ENCODE data around the gene CLEC18A. TPM values are rescaled to one million over a fixed set of nuclear protein-coding genes. Genes with fewer than 3 reads are reported as not detected.
A peak's percentile ranks its signal among the peaks of the same experiment; 100 is the strongest.

The CLEC18A gene
- total RNA-seq, 1 experiment from 2014 or later: 1.6 TPM

DNA sequence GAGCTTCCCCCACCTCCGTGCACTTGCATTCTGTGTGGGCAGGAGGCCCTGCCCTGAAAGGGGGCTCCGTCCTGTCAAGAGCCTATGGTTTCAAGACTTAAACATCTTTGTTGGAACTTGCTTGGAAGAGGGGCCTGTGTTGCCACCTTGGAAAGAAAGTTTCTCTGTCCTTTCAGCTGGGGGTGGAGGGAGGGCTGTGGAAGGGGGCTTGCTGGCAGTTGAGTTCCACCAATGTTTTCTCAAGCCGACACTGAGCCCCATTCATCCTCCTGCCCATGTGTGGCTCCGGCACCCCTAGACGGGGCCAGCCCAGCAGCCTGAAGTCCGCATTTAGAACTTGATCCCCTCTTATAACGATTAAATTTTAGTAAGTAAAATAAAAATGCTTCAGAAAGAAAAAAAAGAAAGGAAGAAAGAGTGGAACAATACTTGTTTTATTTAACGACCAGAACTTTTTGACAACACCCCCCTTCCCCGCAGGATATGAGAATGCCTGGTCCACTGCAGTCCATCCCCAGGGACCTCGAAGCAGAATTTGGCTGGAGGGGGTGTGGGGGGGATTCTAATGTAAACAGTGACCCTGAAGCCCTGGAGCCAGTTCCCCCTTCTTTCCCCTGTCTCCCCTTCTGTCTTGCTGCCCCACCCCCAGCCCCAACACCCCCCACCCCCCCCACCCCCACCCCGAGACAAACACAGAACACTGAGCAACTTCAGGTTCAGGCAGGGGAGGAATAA is 26.9 kb upstream of the CLEC18A start:
- peaks cover 0 to 13% (median 4%) of the 10 kb centered on the region in 3 experiments; a peak in 4 of 7 replicates for H3K36me3 Mint-ChIP-seq (ENCODE audit: insufficient read depth in 1 of 3, low read depth in 3 of 3)
- H3K9ac ChIP-seq (ENCODE audit: extremely low read depth, insufficient read length, low read length): no peak overlapping the region

More for the DNA sequence above, 26.9 kb upstream of the CLEC18A start:
- H3K27ac Mint-ChIP-seq: peak overlapping the region in 2 of 3 experiments; percentile 32 to 79; a peak in 3 of 7 replicates
- no peak overlapping the region for H3K4me3 Mint-ChIP-seq
- Histone ChIP-seq H3K27ac (ENCODE audit: insufficient read length, low read depth, low read length) (no peak overlapping the region), H3K18ac (ENCODE audit: insufficient read length, low read depth, low read length) (no peak overlapping the region), H3K79me2 (ENCODE audit: insufficient read depth, low read length) (no peaks in the 10 kb centered on the region), H3K4ac (ENCODE audit: low read depth, low read length) (no peak overlapping the region), H3K4me2 (ENCODE audit: insufficient read depth, insufficient read length, low read length) (no peak overlapping the region), H2BK5ac (ENCODE audit: insufficient read length, low read length) (no peak overlapping the region), H3T11ph (ENCODE audit: low read length) (no peak overlapping the region), H4K20me1 (ENCODE audit: control insufficient read depth, insufficient read depth, insufficient read length) (no peaks in the 10 kb centered on the region), H3K56ac (ENCODE audit: insufficient read length, low read depth, low read length) (no peak overlapping the region), H3K79me1 (ENCODE audit: insufficient read depth, low read depth, low read length, poor library complexity, severe bottlenecking) (no peaks in the 10 kb centered on the region), H3K27me3 (ENCODE audit: insufficient read depth, low read length) (no peaks in the 10 kb centered on the region), H2AK5ac (ENCODE audit: insufficient read length, low read length) (no peak overlapping the region), H4K91ac (ENCODE audit: insufficient read length, low read depth, low read length) (no peak overlapping the region), H3K14ac (ENCODE audit: insufficient read depth, low read length) (no peak overlapping the region), H2AFZ (ENCODE audit: low read length) (no peak overlapping the region), H2BK12ac (ENCODE audit: insufficient read length, low read depth, low read length) (no peak overlapping the region), H3K23me2 (ENCODE audit: insufficient read length, low read depth, low read length, poor library complexity, severe bottlenecking) (no peaks in the 10 kb centered on the region), H3K23ac (ENCODE audit: insufficient read length, low read depth, low read length) (no peak overlapping the region), H4K8ac (replicated peaks; ENCODE audit: insufficient read length, low read depth, low read length) (no peak overlapping the region), H2BK120ac (ENCODE audit: low read depth, low read length, poor library complexity, severe bottlenecking) (no peak overlapping the region), H3K4me1 (ENCODE audit: insufficient read depth, low read length) (peaks cover 6% of the 10 kb centered on the region; the same call in 1 of the 2 replicates), H3K9me3 (ENCODE audit: control insufficient read depth, low read depth, low read length) (no peaks in the 10 kb centered on the region), H2BK15ac (ENCODE audit: low read depth, low read length) (no peak overlapping the region), H2BK20ac (ENCODE audit: low read depth, low read length, poor library complexity, severe bottlenecking) (no peak overlapping the region), H4K5ac (ENCODE audit: insufficient read length, low read depth, low read length) (no peak overlapping the region)
- no peaks in the 10 kb centered on the region for H3K9me3 Mint-ChIP-seq
- H3K27me3 Mint-ChIP-seq (ENCODE audit: low read depth): no peaks in the 10 kb centered on the region
- peaks cover 22 to 37% of the 10 kb centered on the region in 2 experiments for H3K4me1 Mint-ChIP-seq
- no peak for DNase-seq
- TF ChIP-seq, protein P1, sequence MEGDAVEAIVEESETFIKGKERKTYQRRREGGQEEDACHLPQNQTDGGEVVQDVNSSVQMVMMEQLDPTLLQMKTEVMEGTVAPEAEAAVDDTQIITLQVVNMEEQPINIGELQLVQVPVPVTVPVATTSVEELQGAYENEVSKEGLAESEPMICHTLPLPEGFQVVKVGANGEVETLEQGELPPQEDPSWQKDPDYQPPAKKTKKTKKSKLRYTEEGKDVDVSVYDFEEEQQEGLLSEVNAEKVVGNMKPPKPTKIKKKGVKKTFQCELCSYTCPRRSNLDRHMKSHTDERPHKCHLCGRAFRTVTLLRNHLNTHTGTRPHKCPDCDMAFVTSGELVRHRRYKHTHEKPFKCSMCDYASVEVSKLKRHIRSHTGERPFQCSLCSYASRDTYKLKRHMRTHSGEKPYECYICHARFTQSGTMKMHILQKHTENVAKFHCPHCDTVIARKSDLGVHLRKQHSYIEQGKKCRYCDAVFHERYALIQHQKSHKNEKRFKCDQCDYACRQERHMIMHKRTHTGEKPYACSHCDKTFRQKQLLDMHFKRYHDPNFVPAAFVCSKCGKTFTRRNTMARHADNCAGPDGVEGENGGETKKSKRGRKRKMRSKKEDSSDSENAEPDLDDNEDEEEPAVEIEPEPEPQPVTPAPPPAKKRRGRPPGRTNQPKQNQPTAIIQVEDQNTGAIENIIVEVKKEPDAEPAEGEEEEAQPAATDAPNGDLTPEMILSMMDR (conservative IDR thresholded peaks at IDR 0.05): no peak
- no CpG with 5 or more reads among the region's 11 CpGs for WGBS (ENCODE audit: extremely low coverage, insufficient read length, low lambda C conversion rate)
